Measurements from ENCODE around the gene USHBP1.

Gene USHBP1

GRCh38 chr19:17211547-17212446 lies 52.7 kb downstream of the USHBP1 start:
- no peak for DNase-seq

DNA sequence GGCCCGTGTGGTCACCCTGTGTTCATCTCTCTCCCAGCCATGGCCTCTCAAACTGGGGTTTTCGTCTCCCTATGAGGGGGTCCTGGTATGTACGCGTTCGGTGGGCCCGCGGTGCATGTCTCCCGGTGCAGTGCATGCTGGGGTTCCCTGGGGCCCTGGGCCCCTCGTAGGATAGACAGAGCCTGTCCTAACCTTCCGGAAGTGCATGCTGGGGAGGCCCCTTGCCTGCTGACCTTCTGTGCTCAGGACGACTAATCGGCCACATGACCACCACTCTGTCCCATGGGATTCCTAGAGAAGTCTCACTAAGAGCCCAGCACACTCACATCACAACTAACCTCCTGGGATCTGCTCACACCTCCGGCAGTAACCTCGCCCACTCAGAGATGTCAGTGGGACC lies 54.2 kb downstream of the USHBP1 start:
- no peak for DNase-seq

GRCh38 chr19:17209126-17210036 lies 55.2 kb downstream of the USHBP1 start:
- peak; percentile 74 to 81 for DNase-seq

GRCh38 chr19:17206736-17207581 lies 57.6 kb downstream of the USHBP1 start:
- DNase-seq: no peak

DNA sequence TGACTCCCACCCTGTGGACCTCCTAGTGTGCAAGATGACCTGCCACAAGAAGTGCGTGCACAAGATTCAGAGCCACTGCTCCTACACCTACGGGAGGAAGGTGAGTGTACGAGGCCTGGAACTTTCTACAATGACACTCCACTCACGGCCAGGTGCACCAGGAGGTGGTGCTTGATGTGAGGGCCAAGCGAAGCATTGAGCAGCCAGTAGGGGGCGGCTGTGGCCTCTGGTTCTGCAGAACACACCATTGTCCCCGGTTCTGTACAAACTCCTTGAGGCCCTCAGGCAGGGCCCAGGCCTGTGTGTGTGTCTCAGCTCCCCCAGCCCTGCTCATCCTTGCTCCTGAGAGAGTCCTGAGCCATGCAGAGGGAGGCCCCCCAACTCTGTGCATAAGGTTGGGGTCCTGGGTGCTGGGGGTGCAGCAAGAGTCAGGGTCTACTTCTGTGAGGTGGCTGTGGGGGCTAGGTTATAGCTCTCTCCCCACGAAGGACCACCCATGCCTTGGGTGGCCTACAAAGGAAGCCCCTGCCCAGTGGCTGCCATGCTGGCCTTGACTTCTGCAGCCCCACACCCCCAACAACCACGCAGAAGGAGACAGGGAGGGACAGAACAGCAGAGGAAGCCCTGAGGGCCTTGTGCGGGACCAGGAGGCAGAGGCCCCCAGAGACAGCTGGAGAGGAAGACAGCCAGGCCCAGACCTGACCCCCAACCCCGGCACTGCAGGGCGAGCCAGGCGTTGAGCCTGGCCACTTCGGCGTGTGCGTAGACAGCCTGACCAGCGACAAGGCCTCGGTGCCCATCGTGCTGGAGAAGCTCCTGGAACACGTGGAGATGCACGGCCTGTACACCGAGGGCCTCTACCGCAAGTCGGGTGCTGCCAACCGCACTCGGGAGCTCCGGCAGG lies 59.1 kb downstream of the USHBP1 start:
- DNase-seq: peak; percentile 61 to 73

GRCh38 chr19:17202713-17203112 lies 61.8 kb downstream of the USHBP1 start:
- no peak for DNase-seq

DNA sequence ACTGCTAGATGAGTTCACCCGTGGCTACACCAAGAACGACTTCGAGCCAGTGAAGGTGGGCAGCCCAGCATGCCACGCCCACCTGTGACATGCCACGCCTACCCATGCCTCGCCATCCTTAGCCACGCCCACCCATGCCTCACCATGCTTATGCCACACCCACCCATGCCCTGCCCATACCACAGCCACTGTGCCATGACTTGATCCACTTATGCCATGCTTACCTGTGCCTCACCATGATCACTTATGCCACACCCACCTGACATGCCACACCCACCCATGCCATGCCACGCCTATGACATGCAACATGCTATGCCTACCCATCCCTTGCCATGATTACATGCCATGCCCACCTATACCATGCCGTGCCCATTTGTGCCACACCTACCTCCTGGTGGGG lies 62.3 kb downstream of the USHBP1 start:
- peak; percentile 53 to 66 for DNase-seq

DNA sequence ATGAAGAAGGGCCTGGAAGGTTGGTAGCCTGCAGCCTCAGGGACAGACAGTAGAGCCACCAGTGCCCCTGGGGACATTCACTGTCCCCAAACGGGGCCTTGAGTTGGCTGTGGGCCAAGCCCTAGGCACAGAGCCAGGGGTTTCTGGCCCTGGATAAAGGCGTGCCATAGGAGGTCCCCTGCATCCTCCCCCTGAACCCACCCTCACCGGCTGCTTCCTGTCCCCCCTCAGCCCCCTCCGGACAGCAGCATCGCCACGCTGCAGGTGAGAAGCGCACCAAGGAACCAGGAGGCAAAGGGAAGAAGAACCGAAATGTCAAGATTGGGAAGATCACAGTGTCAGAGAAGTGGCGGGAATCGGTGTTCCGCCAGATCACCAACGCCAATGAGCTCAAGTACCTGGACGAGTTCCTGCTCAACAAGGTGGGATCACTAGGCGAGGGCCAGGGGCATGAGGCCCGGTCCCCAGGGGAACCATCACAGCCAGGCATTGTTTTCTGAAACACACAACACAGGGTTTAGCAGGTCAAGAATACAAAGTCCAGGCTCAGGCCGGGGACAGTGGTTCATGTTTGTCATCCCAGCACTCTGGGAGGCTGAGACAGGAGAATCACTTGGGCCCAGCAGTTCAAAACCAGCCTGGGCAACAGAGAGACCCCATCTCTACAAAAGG lies 64.0 kb downstream of the USHBP1 start:
- DNase-seq: no peak

Measured in activated T-cell treated with anti-CD3 and anti-CD28 coated beads, Interleukin-2, amount 50 U/mL, for 48 hours (primary cell).